CD1c-positive myeloid dendritic cell (primary cell): ENCODE measurements around the gene GPHN.
A peak's percentile ranks its signal among the peaks of the same experiment; 100 is the strongest.
"Not testable (repeated sequence)": the region's sequence is repeated elsewhere in the genome, so short reads cannot be mapped to it uniquely, and the experiment has no call there.

Source experiments
- DNase-seq: peaks from one replicate; pipeline ENCODE4 v3.0.0-alpha.2; 2016; ENCODE audit errors: extremely low spot score

The GPHN gene

DNA sequence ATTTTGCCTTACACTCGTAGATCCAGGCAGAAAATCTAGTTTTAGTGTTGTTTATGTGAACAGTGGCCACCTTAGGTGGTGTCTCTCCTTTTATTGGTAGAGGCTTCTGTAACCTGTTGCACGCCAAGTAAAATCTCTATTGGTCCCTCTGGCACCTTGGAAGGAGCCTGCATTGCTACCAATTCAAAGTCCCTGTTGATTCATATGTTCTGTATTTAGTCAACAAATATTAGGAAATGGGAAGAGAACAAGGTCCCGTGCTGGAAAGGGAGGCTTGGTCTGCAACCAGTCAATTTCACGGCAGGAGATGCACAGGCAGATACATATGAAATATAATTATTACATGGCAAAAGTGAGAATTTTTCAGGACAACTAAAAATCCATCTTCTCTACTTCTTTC is 6.4 kb upstream of the GPHN start:
- DNase-seq: no peak

DNA sequence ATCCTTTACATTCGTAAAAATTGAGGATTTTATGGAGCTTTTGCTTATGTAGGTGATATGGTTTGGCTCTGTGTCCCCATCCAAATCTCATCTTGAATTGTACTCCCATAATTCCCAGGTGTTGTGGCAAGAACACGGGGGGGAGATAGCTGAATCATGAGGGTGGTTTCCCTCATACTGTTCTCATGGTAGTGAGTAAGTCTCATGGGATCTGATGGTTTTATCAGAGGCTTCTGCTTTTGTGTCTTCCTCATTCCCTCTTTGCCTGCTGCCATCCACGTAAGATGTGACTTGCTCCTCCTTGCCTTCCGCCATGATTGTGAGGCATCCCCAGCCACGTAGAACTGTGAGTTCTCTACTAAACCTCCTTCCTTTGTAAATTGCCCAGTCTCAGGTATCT is 5.1 kb upstream of the GPHN start:
- peak; percentile 11 for DNase-seq

DNA sequence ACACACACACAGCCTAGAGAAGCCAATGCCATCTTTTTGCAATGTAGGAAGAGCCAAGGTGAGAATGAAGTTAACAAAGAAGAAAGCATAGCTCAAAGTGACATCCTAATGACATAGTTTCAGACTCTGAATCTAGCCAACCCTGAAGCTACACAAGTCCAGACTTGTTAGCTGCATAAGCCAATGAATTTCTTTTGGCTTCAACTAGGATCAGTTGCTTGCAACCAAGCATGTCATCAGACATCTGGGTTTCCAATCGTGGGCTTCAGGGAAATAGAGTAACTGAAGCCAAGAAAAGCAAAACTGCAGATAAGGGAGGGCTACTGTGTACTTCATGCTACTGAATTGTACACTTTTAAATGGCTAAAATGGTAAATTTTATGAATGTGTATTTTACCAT is 4.4 kb upstream of the GPHN start:
- no peak for DNase-seq

DNA sequence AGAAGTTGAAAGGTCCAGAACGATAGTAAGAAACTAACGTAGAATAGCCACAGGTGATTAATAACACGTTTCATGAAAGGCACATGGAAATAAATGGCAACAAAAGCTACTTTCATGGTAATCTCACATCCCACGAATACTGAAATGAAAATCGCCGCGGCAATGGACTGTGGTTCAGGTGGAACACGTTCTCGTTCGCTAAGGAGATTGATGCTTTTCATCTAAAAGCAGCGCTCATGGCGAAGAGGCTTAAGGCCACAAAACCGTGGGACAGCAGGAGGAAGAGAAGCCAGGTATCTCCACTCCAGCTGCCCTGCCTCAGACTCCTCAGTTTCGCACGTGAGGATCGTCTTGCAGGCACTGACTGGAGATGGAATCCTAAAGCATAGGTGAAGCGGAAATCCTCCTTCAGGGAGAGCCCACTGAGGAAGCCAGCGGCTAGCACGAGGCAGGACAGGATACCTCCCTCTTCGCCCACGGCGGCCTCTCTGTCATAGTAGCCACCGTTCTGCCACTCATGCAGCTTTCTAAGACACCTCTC is 696 bp upstream of the GPHN start:
- no peak for DNase-seq

DNA sequence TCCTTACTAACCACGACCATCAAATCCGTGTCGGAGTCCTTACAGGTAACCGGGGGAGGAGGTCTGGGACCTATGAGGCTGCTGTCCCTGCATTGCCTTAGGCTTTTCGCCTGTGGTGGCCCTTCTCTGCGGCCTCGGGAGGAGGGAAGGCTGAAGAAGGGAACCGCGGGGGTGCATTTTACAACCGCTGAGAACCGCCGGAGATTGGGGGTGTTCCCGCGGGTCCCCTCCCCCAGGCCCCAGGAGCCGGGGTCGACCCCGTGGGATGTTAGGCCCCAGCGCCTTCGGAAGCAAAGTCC is 549 bp downstream of the GPHN start:
- DNase-seq: no peak

DNA sequence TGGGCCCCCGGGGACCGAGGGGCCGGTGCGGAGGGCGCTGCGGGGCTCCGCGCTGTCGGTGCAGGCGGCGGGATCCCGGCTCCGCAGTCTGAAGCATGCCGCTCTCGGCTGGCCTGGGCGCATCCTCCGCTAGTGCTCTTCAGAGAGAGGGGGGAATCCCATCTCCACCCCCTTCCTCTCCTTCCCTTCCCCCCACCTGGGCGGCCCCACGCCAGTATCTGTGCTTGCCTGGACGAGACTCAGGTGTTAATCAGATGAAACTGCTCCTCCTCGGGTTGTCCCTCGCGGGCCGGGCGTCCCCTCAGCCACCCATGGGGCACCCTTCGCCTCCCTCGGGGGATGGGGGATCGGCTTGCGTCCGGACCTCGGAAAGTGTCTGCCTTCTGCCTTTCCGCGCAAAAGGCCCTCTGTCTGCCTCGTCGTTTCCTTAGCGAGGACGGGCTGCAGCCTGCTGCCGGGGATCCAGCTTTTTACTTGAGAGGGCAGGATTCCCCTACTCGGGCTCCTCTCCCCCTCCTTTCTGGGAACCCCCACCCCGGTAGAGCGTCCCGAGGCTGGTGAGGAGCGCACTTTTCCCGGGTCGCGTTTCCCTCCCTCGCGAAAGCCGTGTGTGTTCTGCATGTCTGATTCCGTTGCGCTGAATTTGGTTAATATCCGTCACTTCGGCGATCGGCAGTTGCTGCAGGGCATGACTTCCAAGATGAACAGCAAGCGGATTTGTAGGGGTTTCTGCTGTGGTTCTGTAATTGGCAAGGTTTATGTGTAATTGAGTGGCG is 1.1 kb downstream of the GPHN start:
- peak; percentile 24 for DNase-seq

DNA sequence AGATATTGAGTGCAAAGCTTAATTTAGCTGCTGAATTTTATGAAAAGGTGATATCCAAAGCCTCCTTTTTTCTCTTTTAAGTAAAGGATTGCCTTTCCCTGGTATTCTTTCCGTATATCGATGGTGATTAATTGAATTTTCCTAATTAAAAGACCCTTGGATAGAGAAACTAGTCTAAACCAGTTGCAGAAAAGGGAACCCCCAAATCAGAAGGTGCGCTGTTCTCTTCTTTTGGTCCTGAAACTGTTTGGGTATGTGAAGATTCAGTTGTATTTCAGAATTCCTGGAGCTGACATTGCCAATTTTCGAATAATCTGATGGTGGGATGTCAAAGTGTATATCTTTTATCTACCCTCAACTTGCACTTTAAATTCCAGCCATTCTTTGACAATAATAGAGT is 1.9 kb downstream of the GPHN start:
- no peak for DNase-seq

DNA sequence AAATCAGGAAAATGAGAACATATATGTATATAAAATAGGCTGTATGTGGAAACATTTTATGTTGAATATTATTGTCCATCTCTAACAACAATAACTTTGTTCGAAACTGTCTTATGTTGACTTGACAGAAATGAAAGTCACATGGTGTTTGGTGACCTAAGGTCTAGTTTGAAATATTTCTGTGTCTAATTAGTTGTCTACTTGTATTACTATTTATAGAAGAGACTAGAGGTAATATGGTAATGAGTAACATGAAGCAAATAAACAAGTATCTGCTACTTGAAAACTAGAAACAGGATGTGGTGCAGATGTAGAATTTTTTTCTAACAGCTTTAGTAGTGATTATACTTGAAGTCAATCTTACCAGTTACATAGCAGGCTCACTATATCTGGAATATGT is 3.9 kb downstream of the GPHN start:
- no peak for DNase-seq

DNA sequence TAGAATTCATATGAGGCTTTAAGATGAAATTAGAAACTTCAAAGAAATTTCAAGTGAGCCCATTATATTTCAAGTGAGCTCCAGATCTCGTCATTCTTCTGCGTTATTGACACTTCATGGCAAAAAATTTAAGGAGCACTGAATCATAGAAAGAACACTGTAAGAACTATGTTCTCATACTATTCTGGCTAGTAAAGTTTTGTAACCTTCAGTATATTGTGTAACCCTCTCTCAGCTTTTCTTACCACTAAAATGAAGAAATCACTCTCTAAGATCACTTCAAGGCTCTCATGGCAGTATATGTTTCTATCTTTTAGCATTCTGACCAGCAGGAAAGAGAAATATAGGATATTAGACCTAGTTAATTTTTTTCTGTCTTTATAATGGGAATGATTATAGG is 6.3 kb downstream of the GPHN start:
- peak; percentile 24 for DNase-seq

DNA sequence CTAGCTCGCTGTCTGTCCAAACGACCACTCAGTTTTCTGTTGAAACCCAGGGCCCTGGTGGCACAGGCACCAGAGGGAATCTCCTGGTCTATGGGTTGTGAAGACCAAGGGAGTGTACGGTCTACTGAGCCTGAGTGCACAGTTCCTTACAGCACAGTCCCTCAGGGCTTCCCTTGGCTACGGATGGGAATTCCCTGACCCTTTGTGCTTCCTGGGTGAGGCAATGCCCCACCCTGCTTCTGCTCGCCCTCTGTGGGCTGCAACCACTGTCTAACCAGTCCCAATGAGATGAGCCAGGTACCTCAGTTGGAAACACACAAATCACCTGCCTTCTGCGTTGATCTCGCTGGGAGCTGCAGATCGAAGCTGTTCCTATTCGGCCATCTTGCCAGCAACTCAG is 22.6 kb downstream of the GPHN start:
- DNase-seq: no peak

DNA sequence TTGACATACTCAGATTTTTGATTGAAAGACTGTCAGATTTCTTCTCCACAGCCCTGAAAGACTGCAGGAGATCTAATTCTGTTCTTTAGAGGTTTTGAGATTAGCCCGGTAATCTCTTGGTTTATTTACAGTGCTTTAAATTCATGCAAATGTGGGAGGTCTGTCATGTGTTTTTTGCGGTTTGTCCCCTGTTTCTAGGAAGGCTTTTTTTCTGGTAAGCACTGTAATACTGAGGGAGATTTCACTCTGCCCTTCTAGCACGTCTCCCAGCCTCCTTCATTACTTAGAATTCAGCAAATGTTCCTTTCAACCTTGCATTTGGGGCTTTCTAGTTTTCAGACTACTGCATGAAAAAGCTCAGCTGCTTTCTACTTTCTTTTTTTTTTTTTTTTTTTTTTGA is 31.1 kb downstream of the GPHN start:
- no peak for DNase-seq

DNA sequence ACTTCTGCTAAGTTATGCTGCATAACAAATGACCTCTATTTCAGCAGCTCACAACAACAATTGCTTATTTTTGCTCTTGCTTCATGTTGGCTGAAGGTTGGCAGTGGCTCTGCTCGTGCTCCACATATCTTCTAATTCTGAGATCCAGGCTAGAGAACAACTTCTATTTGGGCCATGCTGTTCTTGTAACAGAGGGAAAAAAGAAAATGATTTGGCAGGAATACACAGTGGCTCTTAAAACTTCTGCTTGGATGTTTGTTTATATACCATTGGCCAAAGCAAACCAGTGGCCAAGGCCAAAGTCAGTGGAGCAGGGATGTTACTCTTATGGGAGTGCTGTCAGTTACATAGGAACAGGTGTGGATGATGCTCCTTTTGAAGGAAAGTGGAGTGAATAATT is 32.1 kb downstream of the GPHN start:
- DNase-seq: no peak

DNA sequence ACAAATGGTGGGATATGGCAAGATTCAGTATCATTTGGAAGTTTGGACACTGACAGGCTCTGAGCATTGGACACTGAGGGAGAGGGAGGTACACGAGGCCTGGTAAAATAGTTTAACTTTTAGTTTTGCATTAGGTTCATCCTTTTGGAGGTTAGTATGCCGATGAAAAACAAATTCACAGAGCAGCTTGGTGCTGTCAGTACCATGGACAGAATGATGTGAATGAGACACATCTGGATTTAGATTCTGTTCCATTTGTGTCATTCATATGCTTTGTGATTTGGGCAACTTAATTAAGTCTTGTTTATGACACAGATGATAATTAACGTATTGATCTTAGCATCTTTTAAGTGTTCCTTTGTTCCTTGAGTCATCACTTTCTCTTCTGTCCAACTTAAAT is 33.7 kb downstream of the GPHN start:
- DNase-seq: no peak

DNA sequence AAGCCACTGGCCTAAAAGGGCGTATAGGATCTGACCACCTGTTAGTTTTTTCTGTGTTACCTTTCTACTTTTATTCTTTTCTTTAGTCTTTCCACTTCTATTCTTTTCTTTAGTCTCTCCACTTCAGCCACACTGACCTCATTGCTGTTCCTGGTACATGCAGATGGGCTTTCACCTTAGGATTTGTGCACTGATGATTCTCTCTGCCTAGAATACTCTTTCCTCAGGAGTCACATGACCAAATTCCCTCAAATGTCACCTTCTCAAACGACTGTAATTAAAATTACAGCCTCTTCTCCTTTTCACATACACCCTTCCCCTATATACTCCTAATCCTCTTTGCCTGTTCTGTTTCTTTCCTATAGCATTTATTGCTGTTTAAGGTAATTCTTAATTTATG is 36.0 kb downstream of the GPHN start:
- no peak for DNase-seq

DNA sequence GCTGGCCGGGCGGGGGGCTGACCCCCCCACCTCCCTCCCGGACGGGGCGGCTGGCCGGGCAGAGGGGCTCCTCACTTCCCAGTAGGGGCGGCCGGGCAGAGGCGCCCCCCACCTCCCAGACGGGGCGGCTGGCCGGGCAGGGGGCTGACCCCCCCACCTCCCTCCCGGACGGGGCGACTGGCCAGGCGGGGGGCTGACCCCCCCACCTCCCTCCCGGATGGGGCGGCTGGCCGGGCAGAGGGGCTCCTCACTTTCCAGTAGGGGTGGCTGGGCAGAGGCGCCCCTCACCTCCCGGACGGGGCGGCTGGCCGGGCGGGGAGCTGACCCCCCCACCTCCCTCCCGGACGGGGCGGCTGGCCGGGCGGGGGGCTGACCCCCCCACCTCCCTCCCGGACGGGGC is 37.2 kb downstream of the GPHN start:
- not testable (repeated sequence) for DNase-seq

DNA sequence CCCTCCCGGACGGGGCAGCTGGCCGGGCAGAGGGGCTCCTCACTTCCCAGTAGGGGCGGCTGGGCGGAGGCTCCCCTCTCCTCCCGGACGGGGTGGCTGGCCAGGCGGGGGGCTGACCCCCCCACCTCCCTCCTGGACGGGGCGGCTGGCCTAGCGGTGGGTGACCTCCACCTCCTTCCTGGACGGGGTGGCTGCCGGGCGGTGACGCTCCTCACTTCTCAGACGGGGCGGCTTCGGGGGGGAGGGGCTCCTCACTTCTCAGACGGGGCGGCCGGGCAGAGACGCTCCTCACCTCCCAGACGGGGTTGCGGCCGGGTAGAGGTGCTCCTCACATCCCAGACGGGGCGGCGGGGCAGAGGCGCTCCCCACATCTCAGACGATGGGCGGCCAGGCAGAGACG is 37.8 kb downstream of the GPHN start:
- DNase-seq: not testable (repeated sequence)

DNA sequence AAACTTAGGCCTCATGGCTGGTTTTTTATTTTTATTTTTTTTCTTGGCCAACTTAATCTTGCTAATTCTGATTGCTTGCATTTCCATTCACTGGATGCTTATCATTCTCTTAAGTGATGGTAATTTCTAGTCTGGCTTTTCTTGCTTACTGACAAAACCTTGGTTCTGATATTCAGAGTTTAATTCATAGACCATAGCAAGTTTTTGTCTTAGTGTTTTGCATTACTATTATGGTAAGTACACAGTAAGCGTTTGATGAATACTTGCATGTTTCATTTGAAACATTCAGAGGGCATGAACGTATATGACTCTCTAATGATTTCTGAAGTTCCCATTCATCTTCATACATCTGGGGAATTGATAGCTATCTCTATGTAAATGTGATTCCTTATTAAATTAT is 55.8 kb downstream of the GPHN start:
- DNase-seq: no peak

DNA sequence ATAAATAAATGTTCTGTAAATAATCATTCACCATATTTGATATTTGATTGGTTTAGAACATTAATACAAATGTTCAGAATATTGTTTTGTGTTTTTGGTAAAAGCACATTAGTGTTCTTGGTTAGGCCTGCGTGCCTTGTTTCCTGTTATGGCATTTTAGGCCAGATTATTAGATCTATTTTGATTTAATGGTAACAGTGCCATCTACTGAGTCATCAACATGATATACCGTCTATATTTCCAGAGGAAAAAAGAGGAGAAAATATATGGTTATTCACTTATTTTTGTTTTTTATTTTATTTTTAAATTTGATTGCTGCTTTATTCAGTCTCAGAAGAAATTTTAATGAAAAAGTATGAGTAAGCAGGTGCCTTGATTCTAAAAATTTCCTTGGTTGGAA is 60.3 kb downstream of the GPHN start:
- no peak for DNase-seq

DNA sequence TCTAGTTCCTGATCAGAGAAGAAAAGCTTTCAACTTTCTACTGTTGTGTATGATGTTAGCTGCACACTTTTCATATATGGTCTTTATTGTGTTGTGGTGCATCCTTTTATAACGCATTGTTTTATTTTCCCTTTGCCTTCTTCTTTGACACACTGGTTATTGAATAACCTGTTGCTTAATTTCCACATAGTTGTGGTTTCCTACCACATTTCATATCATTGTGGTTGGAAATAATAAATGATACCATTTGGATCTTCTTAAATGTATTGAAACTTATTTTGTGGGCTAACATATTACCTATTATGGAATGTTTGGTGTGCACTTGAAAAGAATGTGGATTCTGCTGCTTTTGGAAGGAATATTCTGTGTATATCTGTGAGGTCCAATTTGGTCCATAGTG is 64.9 kb downstream of the GPHN start:
- no peak for DNase-seq

DNA sequence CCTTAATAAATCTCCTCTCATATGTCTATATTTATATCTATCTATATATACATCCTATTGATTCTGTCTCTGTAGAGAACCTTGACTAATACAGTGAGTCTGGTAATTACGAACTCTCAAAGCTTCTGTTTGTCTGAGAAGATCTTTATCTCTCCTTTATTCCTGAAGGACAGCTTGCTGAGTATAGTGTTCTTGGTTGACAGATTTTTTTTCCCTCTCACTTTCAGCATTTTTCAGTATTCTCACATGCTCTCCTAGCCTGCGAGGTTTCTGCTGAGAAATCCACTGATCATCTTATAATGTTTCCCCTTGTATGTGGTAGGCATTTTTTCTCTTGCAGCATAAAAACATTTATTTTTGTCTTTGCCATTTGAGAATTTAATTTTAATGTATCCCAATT is 67.1 kb downstream of the GPHN start:
- no peak for DNase-seq

DNA sequence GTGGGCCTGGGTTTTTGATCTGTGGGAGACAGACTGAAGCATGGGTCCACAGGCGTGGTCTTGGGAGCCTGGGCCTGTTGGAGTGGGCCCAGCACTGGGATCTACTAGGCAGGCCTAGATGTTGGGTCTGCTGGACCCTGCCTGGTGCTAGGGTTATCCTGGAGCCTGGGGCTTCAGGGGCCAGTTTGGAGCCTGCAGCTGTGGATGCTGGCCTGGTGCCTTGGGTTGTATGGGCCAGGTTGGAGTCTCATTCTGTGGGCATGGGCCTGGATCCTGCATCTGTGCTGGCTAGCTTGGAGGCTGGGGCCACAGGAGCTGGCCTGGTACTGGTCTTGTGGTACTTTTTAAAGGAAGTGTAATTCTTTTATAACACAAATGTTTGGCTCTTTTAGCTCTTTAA is 68.0 kb downstream of the GPHN start:
- no peak for DNase-seq

DNA sequence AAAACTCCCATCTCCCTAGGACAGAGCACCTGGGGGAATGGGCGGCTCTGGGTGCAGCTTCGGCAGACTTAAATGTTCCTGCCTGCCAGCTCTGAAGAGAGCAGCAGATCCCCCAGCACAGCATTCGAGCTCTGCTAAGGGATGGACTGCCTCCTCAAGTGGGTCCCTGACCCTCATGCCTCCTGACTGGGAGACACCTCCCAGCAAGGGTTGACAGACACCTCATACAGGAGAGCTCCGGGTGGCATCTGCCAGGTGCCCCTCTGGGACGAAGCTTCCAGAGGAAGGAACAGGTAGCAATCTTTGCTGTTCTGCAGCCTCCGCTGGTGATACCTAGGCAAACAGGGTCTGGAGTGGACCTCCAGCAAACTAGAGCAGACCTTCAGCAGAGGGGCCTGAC is 79.8 kb downstream of the GPHN start:
- not testable (repeated sequence) for DNase-seq

DNA sequence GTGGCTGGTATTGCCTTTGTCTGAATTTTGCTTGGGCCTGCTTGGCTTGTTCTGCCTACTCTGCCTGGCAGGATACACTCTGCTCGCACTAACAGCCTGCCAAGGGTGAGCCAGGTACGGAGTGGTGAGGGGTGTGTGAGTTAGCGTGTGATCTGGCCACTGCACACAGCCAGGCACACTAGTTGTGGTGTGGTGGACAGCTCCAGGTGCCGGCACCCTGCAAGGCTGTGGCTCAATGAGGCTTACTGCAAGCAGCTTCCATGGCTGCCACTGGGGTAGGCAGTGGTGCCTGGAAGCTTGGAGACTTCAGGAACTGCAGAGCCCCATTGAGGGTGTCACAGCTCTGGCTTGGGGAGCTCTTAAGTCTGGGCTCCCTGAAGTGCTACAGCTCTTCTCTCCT is 87.4 kb downstream of the GPHN start:
- DNase-seq: no peak

DNA sequence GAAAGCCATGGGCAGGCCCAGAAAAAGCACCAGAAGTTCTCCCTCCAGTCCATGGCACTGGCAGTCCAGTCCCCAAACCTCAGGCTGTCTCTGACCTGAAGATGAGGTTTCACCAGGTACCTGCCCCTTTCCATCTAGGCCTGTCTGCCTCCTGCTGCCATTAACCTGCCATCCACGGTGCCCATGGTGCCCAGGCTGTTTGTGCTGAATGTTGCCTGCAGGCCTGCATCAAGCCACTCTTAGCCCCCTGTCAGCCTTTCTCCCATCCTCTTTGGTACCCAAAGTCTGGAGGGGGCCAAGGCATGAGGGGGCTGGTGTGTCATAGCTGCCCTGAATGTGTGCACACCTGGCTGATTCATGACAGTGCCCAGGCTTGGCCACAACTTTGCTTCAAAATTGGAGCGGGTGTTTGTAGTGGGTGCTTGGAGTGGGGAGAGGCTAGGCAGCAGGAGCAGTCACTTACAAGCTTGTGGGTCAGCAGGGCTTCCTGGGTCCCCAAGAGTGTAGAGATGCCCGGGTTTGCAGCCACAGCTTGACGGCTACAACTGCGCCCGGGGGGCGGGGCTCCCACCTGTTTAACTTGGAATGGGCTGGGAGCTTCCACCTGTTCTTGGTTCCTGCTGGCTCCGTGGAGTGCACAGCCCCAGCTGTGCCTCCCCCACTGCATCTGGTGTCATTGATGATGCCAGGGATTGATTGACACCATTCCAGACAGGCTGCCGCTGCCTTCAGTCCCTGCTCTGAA is 88.5 kb downstream of the GPHN start:
- no peak for DNase-seq
